ENCODE results near the gene SNX21.
A peak's percentile ranks its signal among the peaks of the same experiment; 100 is the strongest.
"Not testable (repeated sequence)": the region's sequence is repeated elsewhere in the genome, so short reads cannot be mapped to it uniquely, and the experiment has no call there.

The SNX21 gene

DNA sequence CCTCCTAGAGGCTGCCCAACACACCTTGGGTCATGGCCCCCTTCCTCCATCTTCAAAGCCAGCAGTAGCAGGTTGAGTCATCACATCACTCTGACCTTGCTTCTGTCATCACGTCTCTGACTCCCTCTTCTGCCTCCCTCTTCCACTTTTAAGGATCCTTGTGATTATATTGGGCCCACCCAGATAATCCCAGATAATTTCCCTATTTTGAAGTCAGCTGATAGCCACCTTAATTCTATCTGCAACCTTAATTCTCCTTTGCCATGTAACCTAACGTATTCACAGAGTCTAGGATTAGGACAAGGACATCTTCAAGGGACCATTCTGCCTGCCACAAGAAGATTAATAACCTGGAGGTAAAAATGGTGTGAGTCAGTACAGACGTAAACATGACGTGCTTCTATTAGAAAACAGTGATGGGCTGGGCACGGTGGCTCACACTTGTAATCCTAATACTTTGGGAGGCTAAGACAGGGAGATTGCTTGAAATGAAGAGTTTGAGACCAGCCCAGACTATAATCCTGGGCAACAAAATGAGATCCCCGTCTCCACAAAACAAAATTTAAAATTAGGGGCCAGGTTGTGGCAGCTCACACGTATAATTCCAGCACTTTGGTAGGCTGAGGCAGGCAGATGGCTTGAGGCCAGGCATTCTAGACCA, 27.1 kb downstream of the SNX21 start:
- Histone ChIP-seq H3K9ac (ENCODE audit: low read length) (no peak overlapping the region), H3K27ac (ENCODE audit: low read depth, low read length) (no peak overlapping the region), H3K4me1 (ENCODE audit: control insufficient read depth, insufficient read depth, low read length) (peaks cover 14% of the 10 kb centered on the region), H3K4me3 (ENCODE audit: low read length) (no peak overlapping the region), H3K27me3 (ENCODE audit: control insufficient read depth, insufficient read depth, low read length) (no peaks in the 10 kb centered on the region), H3K36me3 (ENCODE audit: control insufficient read depth, insufficient read depth, low read length) (no peaks in the 10 kb centered on the region)

- Histone ChIP-seq H3K4me3 (ENCODE audit: low read length) (no peak overlapping the region), H3K27ac (ENCODE audit: low read depth, low read length) (no peak overlapping the region), H3K36me3 (ENCODE audit: control insufficient read depth, insufficient read depth, low read length) (no peaks in the 10 kb centered on the region), H3K9ac (ENCODE audit: low read length) (no peak overlapping the region), H3K4me1 (ENCODE audit: control insufficient read depth, insufficient read depth, low read length) (peaks cover 6% of the 10 kb centered on the region), H3K27me3 (ENCODE audit: control insufficient read depth, insufficient read depth, low read length) (no peaks in the 10 kb centered on the region)
Measured at GRCh38 chr20:45861221-45862075, 27.8 kb downstream of the SNX21 start.

DNA sequence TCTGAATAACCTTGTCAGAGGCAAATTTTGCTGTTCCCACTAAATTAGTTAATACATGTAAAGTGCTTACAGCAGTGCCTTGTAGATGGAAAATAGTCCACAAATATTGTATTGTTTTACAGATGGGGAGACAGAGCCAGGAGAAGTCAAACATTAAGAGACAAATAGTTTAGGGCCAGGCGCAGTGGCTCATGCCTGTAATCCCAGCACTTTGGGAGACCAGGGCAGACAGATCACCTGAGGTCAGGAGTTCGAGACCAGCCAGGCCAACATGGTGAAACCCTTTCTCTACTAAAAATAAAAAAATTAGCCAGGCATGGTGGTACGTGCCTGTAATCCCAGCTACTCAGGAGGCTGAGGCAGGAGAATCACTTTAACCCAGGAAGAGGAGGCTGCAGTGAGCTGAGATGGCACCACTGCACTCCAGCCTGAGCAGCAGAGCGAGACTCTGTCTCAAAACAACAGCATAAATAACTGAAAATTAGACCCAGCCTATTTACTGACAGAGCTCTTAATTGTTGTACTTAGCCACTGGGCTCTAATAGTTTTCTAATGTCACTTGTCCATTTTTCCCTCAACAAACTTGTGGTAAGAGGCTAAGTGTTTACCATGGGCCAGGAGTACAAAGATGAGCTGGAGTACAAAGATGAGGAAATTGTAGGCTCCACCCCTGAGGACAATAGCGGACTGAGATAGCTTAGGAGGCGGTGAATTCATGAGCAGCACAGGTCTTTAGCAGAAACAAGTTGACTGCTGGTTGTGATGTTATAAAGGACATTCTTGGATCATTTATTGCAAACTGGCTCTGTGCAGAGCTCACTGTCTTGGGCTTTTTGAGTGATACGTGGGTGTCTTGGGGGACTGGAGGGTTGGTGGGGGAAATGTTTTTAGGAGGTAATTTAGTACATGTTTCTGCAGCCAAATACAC, 30.2 kb downstream of the SNX21 start:
- Histone ChIP-seq H3K4me1 (ENCODE audit: control insufficient read depth, insufficient read depth, low read length) (no peaks in the 10 kb centered on the region), H3K27me3 (ENCODE audit: control insufficient read depth, insufficient read depth, low read length) (no peaks in the 10 kb centered on the region), H3K36me3 (ENCODE audit: control insufficient read depth, insufficient read depth, low read length) (no peaks in the 10 kb centered on the region), H3K4me3 (ENCODE audit: low read length) (no peak overlapping the region), H3K27ac (ENCODE audit: low read depth, low read length) (no peak overlapping the region), H3K9ac (ENCODE audit: low read length) (no peak overlapping the region)

- H3K4me1 ChIP-seq (ENCODE audit: control insufficient read depth, insufficient read depth, low read length), result no peaks in the 10 kb centered on the region
- no peak overlapping the region for H3K9ac ChIP-seq (ENCODE audit: low read length)
- H3K27me3 ChIP-seq (ENCODE audit: control insufficient read depth, insufficient read depth, low read length), result no peaks in the 10 kb centered on the region
- H3K4me3 ChIP-seq (ENCODE audit: low read length), result no peak overlapping the region
- H3K36me3 ChIP-seq (ENCODE audit: control insufficient read depth, insufficient read depth, low read length), result no peaks in the 10 kb centered on the region
- no peak overlapping the region for H3K27ac ChIP-seq (ENCODE audit: low read depth, low read length)
Measured at GRCh38 chr20:45866454-45866853, 32.9 kb downstream of the SNX21 start.

- peak overlapping the region; percentile 32 for H3K27ac ChIP-seq (ENCODE audit: low read depth, low read length)
- H3K4me3 ChIP-seq (ENCODE audit: low read length), result no peak overlapping the region
- no peaks in the 10 kb centered on the region for H3K4me1 ChIP-seq (ENCODE audit: control insufficient read depth, insufficient read depth, low read length)
- H3K9ac ChIP-seq (ENCODE audit: low read length), result no peak overlapping the region
- no peaks in the 10 kb centered on the region for H3K36me3 ChIP-seq (ENCODE audit: control insufficient read depth, insufficient read depth, low read length)
- H3K27me3 ChIP-seq (ENCODE audit: control insufficient read depth, insufficient read depth, low read length), result no peaks in the 10 kb centered on the region
Measured at GRCh38 chr20:45867136-45867818, 33.7 kb downstream of the SNX21 start.

GRCh38 chr20:45867819-45868176, 34.2 kb downstream of the SNX21 start:
- Histone ChIP-seq H3K9ac (ENCODE audit: low read length) (no peak overlapping the region), H3K36me3 (ENCODE audit: control insufficient read depth, insufficient read depth, low read length) (no peaks in the 10 kb centered on the region), H3K4me1 (ENCODE audit: control insufficient read depth, insufficient read depth, low read length) (no peaks in the 10 kb centered on the region), H3K27ac (ENCODE audit: low read depth, low read length) (peak overlapping the region; percentile 32), H3K27me3 (ENCODE audit: control insufficient read depth, insufficient read depth, low read length) (no peaks in the 10 kb centered on the region), H3K4me3 (ENCODE audit: low read length) (no peak overlapping the region)

- no peak overlapping the region for H3K27ac ChIP-seq (ENCODE audit: low read depth, low read length)
- H3K36me3 ChIP-seq (ENCODE audit: control insufficient read depth, insufficient read depth, low read length), result peaks cover 3% of the 10 kb centered on the region
- H3K27me3 ChIP-seq (ENCODE audit: control insufficient read depth, insufficient read depth, low read length), result no peaks in the 10 kb centered on the region
- H3K4me3 ChIP-seq (ENCODE audit: low read length), result no peak overlapping the region
- no peaks in the 10 kb centered on the region for H3K4me1 ChIP-seq (ENCODE audit: control insufficient read depth, insufficient read depth, low read length)
- no peak overlapping the region for H3K9ac ChIP-seq (ENCODE audit: low read length)
Measured at GRCh38 chr20:45872626-45873025, 39.0 kb downstream of the SNX21 start.

DNA sequence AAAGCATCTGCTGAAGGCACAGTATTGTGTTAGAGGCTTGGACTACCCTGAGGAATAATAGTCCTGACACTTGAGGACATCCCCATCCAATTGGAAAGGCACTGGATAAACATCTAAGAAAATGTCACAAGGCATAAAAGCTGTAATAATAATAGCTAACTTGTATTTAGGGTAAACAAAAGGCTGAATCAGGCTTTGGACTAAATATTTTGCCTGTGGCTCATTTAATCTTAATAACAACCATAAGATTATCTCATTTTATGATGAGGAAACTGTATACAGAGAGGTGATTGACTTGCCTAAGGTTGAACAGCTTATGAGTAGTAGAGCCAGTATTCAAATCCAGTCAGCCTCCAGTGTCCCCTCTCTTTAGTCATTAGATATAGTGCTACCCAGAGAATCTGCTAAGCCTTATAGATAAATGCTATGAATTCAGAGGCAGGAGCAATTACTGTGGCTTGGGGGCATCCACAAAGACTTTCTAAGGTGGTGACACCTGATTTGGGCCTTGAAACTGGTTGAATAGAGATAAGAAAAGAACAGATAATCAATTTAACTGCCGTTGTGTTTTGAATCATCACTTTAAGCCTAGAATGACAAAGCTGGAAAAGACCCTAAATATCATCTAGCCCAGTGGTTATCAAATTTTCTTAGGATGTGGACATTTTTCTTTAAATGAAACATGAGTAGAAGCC, 40.0 kb downstream of the SNX21 start:
- Histone ChIP-seq H3K36me3 (ENCODE audit: control insufficient read depth, insufficient read depth, low read length) (peaks cover 9% of the 10 kb centered on the region), H3K27me3 (ENCODE audit: control insufficient read depth, insufficient read depth, low read length) (no peaks in the 10 kb centered on the region), H3K4me3 (ENCODE audit: low read length) (no peak overlapping the region)

DNA sequence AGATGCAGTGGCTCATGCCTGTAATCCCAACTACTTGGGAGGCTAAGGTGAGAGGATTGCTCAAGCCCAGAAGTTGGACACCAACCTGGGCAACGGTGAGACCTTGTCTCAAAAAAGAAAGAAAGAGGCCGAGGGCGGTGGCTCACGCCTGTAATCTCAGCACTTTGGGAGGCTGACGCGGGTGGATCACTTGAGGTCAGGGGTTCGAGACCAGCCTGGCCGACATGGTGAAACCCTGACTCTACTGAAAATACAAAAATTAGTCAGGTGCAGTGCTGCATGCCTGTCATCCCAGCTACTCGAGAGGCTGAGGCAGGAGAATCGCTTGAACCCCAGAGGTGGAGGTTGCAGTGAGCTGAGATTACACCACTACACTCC, 40.5 kb downstream of the SNX21 start:
- not testable (repeated sequence) for H3K27me3 ChIP-seq (ENCODE audit: control insufficient read depth, insufficient read depth, low read length); H3K4me1 ChIP-seq (ENCODE audit: control insufficient read depth, insufficient read depth, low read length); H3K36me3 ChIP-seq (ENCODE audit: control insufficient read depth, insufficient read depth, low read length); H3K9ac ChIP-seq (ENCODE audit: low read length); H3K27ac ChIP-seq (ENCODE audit: low read depth, low read length); H3K4me3 ChIP-seq (ENCODE audit: low read length)

More for the DNA sequence above, 40.0 kb downstream of the SNX21 start:
- no peak overlapping the region for H3K9ac ChIP-seq (ENCODE audit: low read length)
- H3K27ac ChIP-seq (ENCODE audit: low read depth, low read length), result no peak overlapping the region
- H3K4me1 ChIP-seq (ENCODE audit: control insufficient read depth, insufficient read depth, low read length), result no peaks in the 10 kb centered on the region

DNA sequence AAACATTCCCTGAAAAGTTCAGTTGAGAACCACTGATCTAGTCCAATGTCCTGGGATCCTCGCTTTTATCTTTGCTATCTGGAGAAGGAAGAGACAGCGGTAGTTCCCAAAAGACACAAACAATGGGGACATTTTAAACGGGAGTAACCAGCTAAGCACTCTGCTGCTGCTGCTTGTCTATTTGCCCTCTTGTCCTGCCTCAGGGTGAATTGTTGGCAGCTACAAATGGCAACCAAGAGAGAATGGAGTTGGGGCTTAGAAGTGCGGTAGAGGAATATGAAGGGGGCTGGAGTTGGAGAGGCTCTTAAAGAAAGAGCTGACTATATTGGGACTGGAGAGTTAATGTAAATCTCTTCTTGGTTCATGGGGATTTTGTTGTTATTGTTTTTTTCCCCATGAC, 41.0 kb downstream of the SNX21 start:
- Histone ChIP-seq H3K4me1 (ENCODE audit: control insufficient read depth, insufficient read depth, low read length) (no peaks in the 10 kb centered on the region), H3K9ac (ENCODE audit: low read length) (no peak overlapping the region), H3K36me3 (ENCODE audit: control insufficient read depth, insufficient read depth, low read length) (peaks cover 9% of the 10 kb centered on the region), H3K4me3 (ENCODE audit: low read length) (no peak overlapping the region), H3K27me3 (ENCODE audit: control insufficient read depth, insufficient read depth, low read length) (no peaks in the 10 kb centered on the region), H3K27ac (ENCODE audit: low read depth, low read length) (no peak overlapping the region)

GRCh38 chr20:45878076-45878761, 44.6 kb downstream of the SNX21 start:
- no peak overlapping the region for H3K27ac ChIP-seq (ENCODE audit: low read depth, low read length)
- H3K4me3 ChIP-seq (ENCODE audit: low read length), result no peak overlapping the region
- H3K9ac ChIP-seq (ENCODE audit: low read length), result no peak overlapping the region
- H3K36me3 ChIP-seq (ENCODE audit: control insufficient read depth, insufficient read depth, low read length), result peaks cover 9% of the 10 kb centered on the region
- peaks cover 6% of the 10 kb centered on the region for H3K4me1 ChIP-seq (ENCODE audit: control insufficient read depth, insufficient read depth, low read length)
- no peaks in the 10 kb centered on the region for H3K27me3 ChIP-seq (ENCODE audit: control insufficient read depth, insufficient read depth, low read length)

Data from rectal smooth muscle tissue (tissue), 1 donor.